Measurements from ENCODE around the gene PTGES3. TPM values are rescaled to one million over a fixed set of nuclear protein-coding genes. Genes with fewer than 3 reads are reported as not detected.

The PTGES3 gene
- polyA plus RNA-seq, 1 donor from 2014 or later, result 109 TPM

GRCh38 chr12:56634837-56635791 lies 53.0 kb downstream of the PTGES3 start:
- peak overlapping the region; percentile 18 for H3K27ac ChIP-seq (ENCODE audit: low read length)
- H3K4me2 ChIP-seq (ENCODE audit: low read length), result peak overlapping the region; percentile 68
- TF ChIP-seq POLR2AphosphoS5 (IDR thresholded peaks at IDR 0.05), result peak; percentile 46
- TF ChIP-seq RAD21 (conservative IDR thresholded peaks at IDR 0.05), result peak; percentile 39
- TF ChIP-seq TAF1 (IDR thresholded peaks at IDR 0.05; ENCODE audit: low read depth), result no peak
- TF ChIP-seq EZH2 (IDR thresholded peaks at IDR 0.05; ENCODE audit: borderline replicate concordance, insufficient read depth, low read length, poor library complexity, severe bottlenecking), result no peak
- peak; percentile 44 for TF ChIP-seq MXI1 (conservative IDR thresholded peaks at IDR 0.05; ENCODE audit: poor library complexity, severe bottlenecking)
- TF ChIP-seq REST (IDR thresholded peaks at IDR 0.05; ENCODE audit: borderline replicate concordance), result no peak
- TF ChIP-seq SMC3 (conservative IDR thresholded peaks at IDR 0.05; ENCODE audit: poor library complexity), result peak; percentile 31
- TF ChIP-seq EP300 (conservative IDR thresholded peaks at IDR 0.05; ENCODE audit: poor library complexity, severe bottlenecking), result peak; percentile 11
- peak; percentile 67 for TF ChIP-seq CTCF (IDR thresholded peaks at IDR 0.05; ENCODE audit: poor library complexity, severe bottlenecking)
- H3K36me3 ChIP-seq (ENCODE audit: insufficient read depth, low read length), result no peaks in the 10 kb centered on the region
- peaks cover 7% of the 10 kb centered on the region for H3K79me2 ChIP-seq (replicated peaks; ENCODE audit: insufficient read depth, low read length)
- peak overlapping the region; percentile 71 for H3K4me3 ChIP-seq (ENCODE audit: low read length)
- H4K20me1 ChIP-seq (ENCODE audit: insufficient read depth), result no peaks in the 10 kb centered on the region
- H3K9ac ChIP-seq (ENCODE audit: low read length), result peak overlapping the region; percentile 77
- H3F3A ChIP-seq (ENCODE audit: insufficient read depth, low read length, poor library complexity, severe bottlenecking), result peaks cover 9% of the 10 kb centered on the region
- peak overlapping the region; percentile 45 for H2AFZ ChIP-seq (ENCODE audit: low read depth, low read length)
- no peaks in the 10 kb centered on the region for H3K27me3 ChIP-seq (ENCODE audit: insufficient read depth, low read depth, low read length)
- no peaks in the 10 kb centered on the region for H3K9me3 ChIP-seq (ENCODE audit: low read length)
- no peaks in the 10 kb centered on the region for H3K9me2 ChIP-seq (ENCODE audit: insufficient read depth, low read length)

GRCh38 chr12:56634242-56634836 lies 53.7 kb downstream of the PTGES3 start:
- Histone ChIP-seq H3K79me2 (replicated peaks; ENCODE audit: insufficient read depth, low read length) (peaks cover 15% of the 10 kb centered on the region), H3K9me2 (ENCODE audit: insufficient read depth, low read length) (no peaks in the 10 kb centered on the region), H3K27ac (ENCODE audit: low read length) (peak overlapping the region; percentile 18), H4K20me1 (ENCODE audit: insufficient read depth) (no peaks in the 10 kb centered on the region), H3F3A (ENCODE audit: insufficient read depth, low read length, poor library complexity, severe bottlenecking) (peaks cover 9% of the 10 kb centered on the region), H3K9ac (ENCODE audit: low read length) (peak overlapping the region; percentile 77), H3K4me2 (ENCODE audit: low read length) (peak overlapping the region; percentile 60), H3K4me3 (ENCODE audit: low read length) (peak overlapping the region; percentile 71), H3K9me3 (ENCODE audit: low read length) (no peaks in the 10 kb centered on the region), H3K27me3 (ENCODE audit: insufficient read depth, low read depth, low read length) (no peaks in the 10 kb centered on the region), H3K36me3 (ENCODE audit: insufficient read depth, low read length) (no peaks in the 10 kb centered on the region), H2AFZ (ENCODE audit: low read depth, low read length) (no peak overlapping the region)
- no peak for TF ChIP-seq SMC3 (conservative IDR thresholded peaks at IDR 0.05; ENCODE audit: poor library complexity)
- no peak for TF ChIP-seq POLR2AphosphoS5 (IDR thresholded peaks at IDR 0.05)
- TF ChIP-seq MXI1 (conservative IDR thresholded peaks at IDR 0.05; ENCODE audit: poor library complexity, severe bottlenecking), result no peak
- no peak for TF ChIP-seq REST (IDR thresholded peaks at IDR 0.05; ENCODE audit: borderline replicate concordance)
- TF ChIP-seq TAF1 (IDR thresholded peaks at IDR 0.05; ENCODE audit: low read depth), result no peak
- TF ChIP-seq EZH2 (IDR thresholded peaks at IDR 0.05; ENCODE audit: borderline replicate concordance, insufficient read depth, low read length, poor library complexity, severe bottlenecking), result no peak
- no peak for TF ChIP-seq EP300 (conservative IDR thresholded peaks at IDR 0.05; ENCODE audit: poor library complexity, severe bottlenecking)
- TF ChIP-seq CTCF (IDR thresholded peaks at IDR 0.05; ENCODE audit: poor library complexity, severe bottlenecking), result no peak
- no peak for TF ChIP-seq RAD21 (conservative IDR thresholded peaks at IDR 0.05)
